Dendritic cell treated with granulocyte-macrophage colony-stimulating factor and Interleukin-4, amounts not matched to agents 40 ng/mL and 50 ng/mL, for 4 days (primary cell): ENCODE results near the gene ZNF286A.
A peak's percentile ranks its signal among the peaks of the same experiment; 100 is the strongest.
"Not testable (repeated sequence)": the region's sequence is repeated elsewhere in the genome, so short reads cannot be mapped to it uniquely, and the experiment has no call there.

Experiments
- H3K27ac Mint-ChIP-seq: one replicate; pipeline ENCODE4 v1.8.0; 2022; ENCODE audit warnings: mild to moderate bottlenecking, mixed read lengths
- H3K27me3 Mint-ChIP-seq: one replicate; pipeline ENCODE4 v1.8.0; 2022; ENCODE audit warnings: mild to moderate bottlenecking, mixed read lengths
- H3K36me3 Mint-ChIP-seq: one replicate; pipeline ENCODE4 v1.8.0; 2022; ENCODE audit warnings: low read depth, mixed read lengths
- H3K4me1 Mint-ChIP-seq: one replicate; pipeline ENCODE4 v1.8.0; 2022; ENCODE audit warnings: low read depth, mixed read lengths
- H3K4me3 Mint-ChIP-seq: one replicate; pipeline ENCODE4 v1.8.0; 2022; ENCODE audit warnings: mild to moderate bottlenecking, moderate library complexity, mixed read lengths
- H3K9me3 Mint-ChIP-seq: one replicate; pipeline ENCODE4 v1.8.0; 2022; ENCODE audit warnings: mixed read lengths
- intact Hi-C: fragments of 100-400 bp; cut with micrococcal nuclease; formaldehyde crosslinking; loops from one replicate; pipeline ENCODE4 v1.15.0; 2022

Gene ZNF286A

DNA sequence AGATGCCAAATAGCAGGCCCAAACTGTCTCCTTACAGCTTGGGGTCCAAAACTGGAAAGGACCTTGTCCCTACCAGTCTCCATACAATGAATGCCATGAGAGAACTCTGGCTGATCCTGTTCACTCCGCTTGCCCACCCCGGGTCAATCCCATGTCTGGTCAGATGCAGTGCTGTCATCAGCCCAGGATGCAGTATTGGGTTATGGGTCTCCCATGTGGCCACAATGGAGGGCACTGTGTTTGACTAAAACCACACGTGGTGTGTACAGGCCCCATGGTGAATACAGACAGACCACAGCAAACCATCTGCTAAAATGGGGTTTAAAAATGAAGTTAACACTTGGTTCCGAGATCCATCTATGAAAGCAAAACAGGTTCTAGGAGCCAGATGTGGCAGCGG lies 35.9 kb upstream of the ZNF286A start:
- Mint-ChIP-seq H3K27ac (no peak overlapping the region), H3K4me3 (no peak overlapping the region), H3K27me3 (no peaks in the 10 kb centered on the region), H3K9me3 (no peaks in the 10 kb centered on the region), H3K4me1 (no peaks in the 10 kb centered on the region), H3K36me3 (peaks cover 14% of the 10 kb centered on the region)
- intact Hi-C loops: no loop called here

DNA sequence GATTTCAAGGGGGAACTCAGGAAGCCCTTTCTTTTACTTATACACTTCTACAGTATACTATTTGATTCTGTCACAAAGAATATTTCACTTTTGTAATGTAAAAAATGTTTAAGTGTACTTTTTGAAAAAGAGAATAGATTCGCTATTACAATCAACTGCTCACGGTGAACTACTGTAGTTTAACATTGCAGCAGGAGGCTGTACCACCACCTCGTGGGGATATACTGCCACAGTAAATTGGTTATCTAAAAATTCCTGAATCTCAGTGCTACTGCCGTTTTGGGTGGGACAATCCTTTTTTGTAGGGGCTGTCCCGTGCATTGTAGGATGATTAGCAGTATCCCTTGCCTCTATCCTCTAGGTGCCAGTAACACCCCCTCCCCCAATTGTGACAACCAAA lies 30.0 kb upstream of the ZNF286A start:
- H3K4me3 Mint-ChIP-seq, H3K4me1 Mint-ChIP-seq, H3K9me3 Mint-ChIP-seq, H3K36me3 Mint-ChIP-seq, intact Hi-C loops, H3K27me3 Mint-ChIP-seq, H3K27ac Mint-ChIP-seq: not testable (repeated sequence)

DNA sequence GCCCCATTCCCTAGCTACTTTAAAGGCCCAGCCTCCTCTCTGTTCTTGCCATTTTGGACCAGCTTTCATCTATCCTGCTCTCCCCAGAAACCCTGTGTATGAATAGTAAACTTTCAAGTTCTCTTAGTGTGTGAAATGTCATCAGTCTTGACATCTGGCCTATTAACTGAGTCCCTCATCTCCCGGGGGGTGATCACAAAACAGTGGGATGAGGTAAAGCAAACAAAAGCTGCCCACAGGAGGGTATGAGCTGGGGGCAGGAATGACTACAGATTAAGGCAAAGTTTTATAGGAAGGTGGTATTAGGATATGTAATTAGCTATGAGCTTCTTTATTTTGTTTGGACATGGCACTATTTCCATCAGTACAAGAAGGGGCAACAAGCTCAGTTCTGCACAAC lies 24.9 kb upstream of the ZNF286A start:
- H3K36me3 Mint-ChIP-seq, H3K4me1 Mint-ChIP-seq, H3K27ac Mint-ChIP-seq, H3K4me3 Mint-ChIP-seq, H3K9me3 Mint-ChIP-seq, H3K27me3 Mint-ChIP-seq, intact Hi-C loops: not testable (repeated sequence)

DNA sequence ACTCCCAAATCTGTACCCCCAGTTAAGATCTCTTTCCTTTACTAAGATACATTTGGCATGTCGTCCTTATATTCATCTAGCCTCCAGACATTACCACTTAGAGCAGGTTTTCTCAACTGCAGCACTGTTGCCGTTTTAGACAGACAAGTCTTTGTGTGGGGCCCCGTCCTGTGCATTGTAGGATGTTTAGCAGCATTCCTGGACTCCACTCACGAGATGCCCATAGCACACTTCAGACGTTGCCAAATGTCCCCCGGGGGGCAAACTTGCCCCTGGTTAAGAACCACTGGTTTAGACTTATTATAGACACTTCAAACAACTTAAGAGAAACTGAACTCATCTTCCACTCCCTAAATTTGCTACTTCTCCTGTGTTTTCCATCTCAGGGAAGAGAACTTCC lies 23.6 kb upstream of the ZNF286A start:
- H3K9me3 Mint-ChIP-seq, intact Hi-C loops, H3K36me3 Mint-ChIP-seq: not testable (repeated sequence)

DNA sequence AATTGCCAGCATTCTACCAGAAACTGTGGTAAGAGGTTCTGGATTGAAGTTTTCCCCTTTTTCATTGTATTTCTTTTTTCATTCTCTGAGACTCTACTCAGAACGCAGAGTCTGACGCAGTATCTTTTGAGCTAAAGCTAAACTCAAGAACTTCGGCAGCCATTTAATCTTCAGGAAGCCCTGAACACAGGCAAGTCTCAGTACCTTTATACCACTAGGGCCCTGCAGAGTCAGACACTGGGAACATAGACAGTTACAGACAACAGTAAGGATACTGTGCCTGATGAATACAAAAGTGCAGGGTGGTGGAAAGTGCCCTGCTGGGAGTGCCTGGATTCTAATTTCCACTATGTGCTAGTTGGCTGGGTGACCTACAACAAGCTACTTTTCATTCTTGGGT lies 16.4 kb upstream of the ZNF286A start:
- H3K4me3 Mint-ChIP-seq, H3K9me3 Mint-ChIP-seq, intact Hi-C loops, H3K27ac Mint-ChIP-seq, H3K27me3 Mint-ChIP-seq, H3K36me3 Mint-ChIP-seq: not testable (repeated sequence)
- peaks cover 15% of the 10 kb centered on the region for H3K4me1 Mint-ChIP-seq

More for the DNA sequence above, 23.6 kb upstream of the ZNF286A start:
- not testable (repeated sequence) for H3K4me3 Mint-ChIP-seq, H3K27ac Mint-ChIP-seq, H3K27me3 Mint-ChIP-seq, H3K4me1 Mint-ChIP-seq

DNA sequence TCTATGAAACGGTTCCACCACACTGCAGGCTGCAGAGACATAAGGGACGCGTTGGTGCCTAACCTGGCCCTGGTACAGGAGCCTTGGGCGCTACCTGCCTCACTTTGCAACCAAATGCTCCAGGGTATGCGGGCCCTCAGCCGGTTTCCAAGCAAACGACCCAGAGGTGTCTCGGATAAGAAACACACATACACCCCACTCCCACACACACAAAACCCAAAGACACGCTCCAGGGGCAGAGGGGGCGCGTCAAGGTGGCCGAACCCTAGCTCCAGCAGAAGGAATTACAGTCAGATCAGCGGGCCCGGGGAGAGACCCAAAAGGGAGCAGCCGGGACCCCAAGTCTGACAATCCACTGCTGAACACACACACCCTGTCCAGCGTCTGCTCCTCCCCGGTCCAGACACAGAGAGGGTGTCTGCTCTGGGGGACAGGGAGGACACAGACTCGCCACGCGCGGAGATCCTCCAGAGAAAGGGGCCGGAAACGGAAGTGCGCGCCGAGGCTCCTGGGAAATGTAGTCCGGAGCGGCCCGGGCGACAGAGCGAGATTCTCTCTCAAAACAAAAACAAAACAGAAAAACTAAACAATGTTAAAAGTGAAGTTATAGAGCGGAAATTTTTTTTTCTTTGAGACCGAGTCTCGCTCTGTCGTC lies 15.6 kb upstream of the ZNF286A start, which contains the start of gene TRIM16:
TRIM16 (minus strand) TSS at position 488 of the 655 bp plus-strand sequence. CDS start 32,702 bp downstream, outside the sequence.
- intact Hi-C loops, H3K27me3 Mint-ChIP-seq, H3K9me3 Mint-ChIP-seq, H3K36me3 Mint-ChIP-seq: not testable (repeated sequence)
- Mint-ChIP-seq H3K27ac (peak within 1 kb of the TSS; percentile 84), H3K4me1 (peaks cover 15% of the 10 kb centered on the region), H3K4me3 (peak within 1 kb of the TSS; percentile 89)

DNA sequence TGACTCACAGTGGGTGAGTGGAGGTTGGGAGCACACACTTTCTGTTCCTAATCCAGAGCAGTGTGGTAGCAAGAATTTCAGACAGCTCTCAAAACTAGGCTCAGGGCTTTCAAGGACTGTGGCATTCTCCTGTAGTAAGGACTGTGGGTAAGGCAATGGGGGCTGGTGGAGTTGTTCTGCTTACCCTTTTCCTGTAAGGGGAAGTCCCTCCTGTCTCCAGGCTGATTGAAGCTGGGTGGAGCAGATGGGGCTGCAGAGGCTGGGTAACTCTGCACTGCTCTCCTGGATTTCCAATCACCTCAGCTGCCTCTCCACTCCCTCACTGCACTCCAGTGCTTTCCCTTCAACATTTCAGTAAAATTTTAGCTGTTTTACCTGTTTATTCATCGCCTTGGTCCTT lies 12.1 kb upstream of the ZNF286A start:
- intact Hi-C loops, H3K36me3 Mint-ChIP-seq, H3K9me3 Mint-ChIP-seq: not testable (repeated sequence)

DNA sequence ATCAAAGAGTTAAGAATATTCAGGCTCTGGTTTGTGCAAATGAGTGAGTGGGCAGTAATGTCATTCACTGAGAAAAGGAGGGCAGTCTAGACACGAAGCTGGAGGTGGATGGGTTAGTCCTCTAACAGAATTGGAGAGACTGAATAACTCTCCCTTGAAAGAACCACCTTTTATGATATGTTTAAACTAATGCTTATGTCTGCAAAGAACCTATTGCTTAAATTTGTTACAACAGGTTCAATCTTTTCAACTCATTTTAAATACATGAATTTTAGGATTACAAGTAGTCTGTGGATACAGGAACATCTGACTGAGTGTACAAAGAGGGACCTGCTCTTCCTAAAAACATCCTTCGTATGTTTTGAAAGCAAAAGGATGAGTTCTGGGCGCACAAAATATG lies 585 bp upstream of the ZNF286A start:
- H3K4me1 Mint-ChIP-seq, H3K36me3 Mint-ChIP-seq, H3K27me3 Mint-ChIP-seq, H3K9me3 Mint-ChIP-seq, intact Hi-C loops: not testable (repeated sequence)
- H3K27ac Mint-ChIP-seq: peak overlapping the region; percentile 50
- peak overlapping the region; percentile 89 for H3K4me3 Mint-ChIP-seq

More for the DNA sequence above, 12.1 kb upstream of the ZNF286A start:
- H3K27ac Mint-ChIP-seq, H3K4me3 Mint-ChIP-seq, H3K27me3 Mint-ChIP-seq: not testable (repeated sequence)
- peaks cover 15% of the 10 kb centered on the region for H3K4me1 Mint-ChIP-seq

DNA sequence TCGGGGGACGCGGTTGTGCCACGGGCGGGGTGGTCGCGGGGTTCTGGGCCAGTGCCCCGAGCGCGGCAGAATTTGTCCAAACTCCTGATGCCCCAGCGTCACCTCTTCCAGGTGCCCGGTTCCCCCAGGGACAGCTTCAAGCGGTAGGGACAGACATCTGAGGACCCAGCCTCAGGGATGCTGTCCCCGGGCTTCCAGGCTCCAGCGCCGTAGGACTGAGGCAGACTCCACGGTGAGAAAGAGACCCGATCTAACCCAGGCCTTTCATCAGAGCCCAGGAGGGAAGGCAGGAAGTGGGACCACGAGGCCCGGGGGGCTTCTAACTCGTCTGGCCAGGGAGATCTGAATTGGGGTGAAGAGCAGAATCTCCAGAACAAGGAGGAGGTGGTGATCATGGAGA lies 385 bp downstream of the ZNF286A start:
- H3K4me1 Mint-ChIP-seq, intact Hi-C loops, H3K36me3 Mint-ChIP-seq, H3K9me3 Mint-ChIP-seq, H3K27me3 Mint-ChIP-seq: not testable (repeated sequence)
- Mint-ChIP-seq H3K27ac (peak overlapping the region; percentile 50), H3K4me3 (peak overlapping the region; percentile 89)

DNA sequence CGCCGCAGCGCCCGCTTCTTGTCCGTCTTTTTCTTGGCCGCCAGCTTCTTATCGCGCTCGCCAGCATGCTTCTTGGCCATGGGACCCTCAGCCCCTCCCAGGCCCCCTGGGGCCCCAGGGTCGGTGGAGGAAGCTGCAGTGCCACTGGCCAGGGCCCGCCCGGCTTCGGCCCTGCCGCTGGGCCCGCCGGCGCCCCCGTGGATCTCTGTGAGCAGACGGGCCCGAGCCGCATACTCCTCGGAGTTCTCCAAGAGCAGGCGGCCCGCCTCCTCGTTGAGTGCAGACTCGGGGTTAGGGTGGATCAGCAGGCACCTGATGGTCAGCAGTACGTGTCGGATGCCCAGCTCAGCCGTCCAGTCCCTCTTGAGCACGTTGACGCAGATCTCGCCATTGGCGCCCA lies 4.7 kb downstream of the ZNF286A start:
- H3K27me3 Mint-ChIP-seq, H3K4me3 Mint-ChIP-seq, H3K27ac Mint-ChIP-seq, intact Hi-C loops, H3K4me1 Mint-ChIP-seq: not testable (repeated sequence)
- Mint-ChIP-seq H3K9me3 (peaks cover 19% of the 10 kb centered on the region), H3K36me3 (peaks cover 20% of the 10 kb centered on the region)

DNA sequence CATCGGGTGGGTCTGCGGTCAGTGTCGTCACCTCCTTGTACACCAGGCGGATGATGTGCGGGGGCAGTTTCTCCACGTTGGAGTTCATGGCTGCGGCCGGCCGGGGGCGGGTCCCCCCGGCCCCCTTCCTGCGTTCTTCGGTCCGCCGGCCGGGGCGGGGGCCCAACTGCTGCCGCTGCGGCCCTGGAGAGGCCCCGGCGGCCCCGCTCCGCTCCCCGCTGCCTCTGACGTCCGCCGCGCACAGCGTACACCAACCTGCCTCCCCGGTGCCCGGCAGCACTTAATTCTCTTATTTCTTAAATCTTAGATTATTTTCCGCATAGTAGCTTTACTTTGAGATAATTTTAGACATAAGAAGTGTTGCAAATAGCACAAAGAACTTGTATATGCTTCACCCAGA lies 5.3 kb downstream of the ZNF286A start:
- H3K27ac Mint-ChIP-seq, intact Hi-C loops, H3K27me3 Mint-ChIP-seq, H3K4me3 Mint-ChIP-seq, H3K4me1 Mint-ChIP-seq: not testable (repeated sequence)
- Mint-ChIP-seq H3K36me3 (peaks cover 16% of the 10 kb centered on the region), H3K9me3 (peaks cover 19% of the 10 kb centered on the region)

DNA sequence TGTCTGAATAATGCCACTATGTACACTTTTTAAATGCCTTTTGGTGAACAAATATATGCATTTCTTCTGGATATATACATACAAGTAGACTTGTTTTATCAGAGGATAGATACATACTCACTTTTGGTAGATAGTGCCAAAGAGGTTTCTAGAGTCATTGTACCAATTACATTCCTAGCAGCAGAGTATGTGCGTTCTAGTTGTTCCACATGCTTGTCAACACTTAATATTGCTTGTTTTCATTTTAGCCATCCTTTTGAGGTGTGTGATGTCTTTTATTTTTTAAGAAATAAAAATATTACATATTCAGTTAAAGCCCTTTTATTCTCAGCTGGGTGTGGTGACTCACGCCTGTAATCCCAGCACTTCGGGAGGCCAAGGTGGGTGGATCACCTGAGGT lies 9.3 kb downstream of the ZNF286A start:
- H3K4me1 Mint-ChIP-seq, H3K27ac Mint-ChIP-seq, intact Hi-C loops, H3K4me3 Mint-ChIP-seq, H3K27me3 Mint-ChIP-seq: not testable (repeated sequence)
- Mint-ChIP-seq H3K36me3 (peaks cover 16% of the 10 kb centered on the region), H3K9me3 (peaks cover 28% of the 10 kb centered on the region)

DNA sequence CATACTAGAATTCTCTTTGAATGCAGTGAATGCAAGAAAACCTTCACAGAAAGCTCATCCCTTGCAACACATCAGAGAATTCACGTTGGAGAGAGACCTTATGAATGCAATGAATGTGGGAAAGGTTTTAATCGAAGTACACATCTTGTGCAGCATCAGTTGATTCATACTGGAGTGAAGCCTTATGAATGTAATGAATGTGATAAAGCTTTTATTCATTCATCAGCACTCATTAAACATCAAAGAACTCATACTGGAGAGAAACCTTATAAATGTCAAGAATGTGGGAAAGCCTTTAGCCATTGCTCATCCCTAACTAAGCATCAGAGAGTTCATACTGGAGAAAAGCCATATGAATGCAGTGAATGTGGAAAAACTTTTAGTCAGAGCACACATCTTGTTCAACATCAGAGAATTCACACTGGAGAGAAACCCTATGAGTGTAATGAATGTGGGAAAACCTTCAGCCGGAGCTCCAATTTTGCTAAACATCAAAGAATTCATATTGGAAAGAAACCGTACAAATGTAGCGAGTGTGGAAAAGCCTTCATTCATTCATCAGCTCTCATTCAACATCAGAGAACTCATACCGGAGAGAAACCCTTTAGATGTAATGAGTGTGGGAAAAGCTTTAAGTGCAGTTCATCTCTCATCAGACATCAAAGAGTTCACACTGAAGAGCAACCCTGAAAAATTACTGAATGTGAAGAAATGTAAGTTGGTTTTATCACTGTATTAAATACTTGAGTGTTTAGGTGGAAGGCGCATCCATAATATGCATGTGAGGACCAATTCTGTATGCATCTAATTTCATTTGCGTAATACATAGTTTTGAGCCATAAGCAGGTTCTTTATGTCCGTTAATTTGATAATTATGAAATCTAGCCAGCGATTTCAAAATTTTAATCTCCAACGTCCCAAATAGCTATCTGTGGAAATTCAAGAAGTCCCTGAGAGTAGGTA lies 17.3 kb downstream of the ZNF286A start:
- H3K4me1 Mint-ChIP-seq, intact Hi-C loops, H3K4me3 Mint-ChIP-seq, H3K27me3 Mint-ChIP-seq, H3K27ac Mint-ChIP-seq: not testable (repeated sequence)
- Mint-ChIP-seq H3K36me3 (peaks cover 11% of the 10 kb centered on the region), H3K9me3 (peaks cover 41% of the 10 kb centered on the region)

DNA sequence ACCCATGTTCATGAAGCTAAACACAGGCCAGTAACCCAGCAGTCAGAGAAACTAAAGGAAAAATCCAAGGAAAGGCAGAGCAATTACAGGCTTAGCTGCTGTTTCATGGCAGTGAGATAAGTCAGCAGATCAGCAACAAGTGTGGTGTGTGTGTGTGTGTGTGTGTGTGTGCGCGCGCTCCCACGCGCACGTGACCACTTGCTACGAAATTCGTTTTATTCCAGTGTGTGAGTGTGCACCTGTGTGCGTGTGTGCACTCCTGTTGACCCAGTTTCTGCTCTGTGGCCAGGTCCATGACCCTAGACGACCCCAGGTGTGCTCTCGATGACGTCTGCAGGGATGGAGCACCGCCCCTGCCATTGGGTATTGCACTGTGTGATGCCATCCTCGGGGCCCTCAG lies 31.0 kb downstream of the ZNF286A start:
- H3K9me3 Mint-ChIP-seq, H3K36me3 Mint-ChIP-seq, H3K4me3 Mint-ChIP-seq, intact Hi-C loops, H3K4me1 Mint-ChIP-seq, H3K27me3 Mint-ChIP-seq, H3K27ac Mint-ChIP-seq: not testable (repeated sequence)
